Caki2 (cell line): ENCODE data around the gene HOMER3. TPM values are rescaled to one million over a fixed set of nuclear protein-coding genes. Genes with fewer than 3 reads are reported as not detected.
"Not testable (repeated sequence)": the region's sequence is repeated elsewhere in the genome, so short reads cannot be mapped to it uniquely, and the experiment has no call there.

Experiments used
- DNase-seq: peaks from one replicate; pipeline ENCODE4 v3.0.0-alpha.2; 2015; ENCODE audit warnings: low read depth
- in situ Hi-C: cut with HindIII; loops from 2 replicates; pipeline ENCODE4 v1.10.0; 2016; ENCODE audit warnings: low sequenced_read_pairs, low pct_unique_long_range_greater_than_20kb, mixed read lengths
- total RNA-seq: library from RNA; depleted of rRNA; stranded (reverse); fragments of >200 nt; shearing (Covaris generic); gene quantifications from 2 replicates; pipeline ENCODE4 v1.2.3, GENCODE V29; 2014; ENCODE audit warnings: low replicate concordance

HOMER3 gene
- total RNA-seq, 1 experiment from 2014 or later: 131 TPM

- DNase-seq: no peak
- in situ Hi-C loops: no loop called here
Observed at GRCh38 chr19:18961767-18962620, 21.0 kb upstream of the HOMER3 start.

- no peak for DNase-seq
- in situ Hi-C loops: no loop called here
Observed at GRCh38 chr19:18960370-18960769, 19.4 kb upstream of the HOMER3 start.

GRCh38 chr19:18955042-18955441 lies 14.0 kb upstream of the HOMER3 start:
- no peak for DNase-seq
- in situ Hi-C loops: no loop called here

- in situ Hi-C loops: no loop called here
Observed at GRCh38 chr19:18954094-18954493, 13.1 kb upstream of the HOMER3 start.

GRCh38 chr19:18952364-18953003 lies 11.5 kb upstream of the HOMER3 start:
- DNase-seq, in situ Hi-C loops: not testable (repeated sequence)

More at GRCh38 chr19:18954094-18954493, 13.1 kb upstream of the HOMER3 start:
- DNase-seq: no peak

- in situ Hi-C loops: no loop called here
- DNase-seq: no peak
Observed at GRCh38 chr19:18951721-18952281, 10.8 kb upstream of the HOMER3 start.

GRCh38 chr19:18949858-18950257 lies 8.8 kb upstream of the HOMER3 start:
- no peak for DNase-seq
- in situ Hi-C loops: no loop called here

GRCh38 chr19:18948976-18949356 lies 7.9 kb upstream of the HOMER3 start:
- no peak for DNase-seq
- in situ Hi-C loops: no loop called here

GRCh38 chr19:18948075-18948975 lies 7.3 kb upstream of the HOMER3 start:
- in situ Hi-C loops: no loop called here

GRCh38 chr19:18946918-18947317 lies 5.9 kb upstream of the HOMER3 start:
- in situ Hi-C loops: no loop called here
- DNase-seq: no peak

More at GRCh38 chr19:18948075-18948975, 7.3 kb upstream of the HOMER3 start:
- DNase-seq: no peak

GRCh38 chr19:18946335-18946734 lies 5.3 kb upstream of the HOMER3 start:
- in situ Hi-C loops: no loop called here
- DNase-seq: no peak

- in situ Hi-C loops: no loop called here
- DNase-seq: no peak
Observed at GRCh38 chr19:18945297-18945696, 4.3 kb upstream of the HOMER3 start.

GRCh38 chr19:18943465-18943864 lies 2.4 kb upstream of the HOMER3 start:
- DNase-seq: no peak
- in situ Hi-C loops: no loop called here

GRCh38 chr19:18942692-18943091 lies 1.7 kb upstream of the HOMER3 start:
- in situ Hi-C loops: no loop called here
- no peak for DNase-seq

GRCh38 chr19:18941628-18942354 lies 774 bp upstream of the HOMER3 start:
- in situ Hi-C loops: no loop called here
- no peak for DNase-seq

- DNase-seq: peak; percentile 33
Observed at GRCh38 chr19:18939922-18940768, 872 bp downstream of the HOMER3 start.

GRCh38 chr19:18939163-18939562 lies 1.9 kb downstream of the HOMER3 start:
- in situ Hi-C loops: no loop called here
- no peak for DNase-seq

More at GRCh38 chr19:18939922-18940768, 872 bp downstream of the HOMER3 start:
- in situ Hi-C loops: no loop called here
